GM23338 (cell line): ENCODE measurements around the gene SMIM43. TPM values are rescaled to one million over a fixed set of nuclear protein-coding genes. Genes with fewer than 3 reads are reported as not detected.

Experiments used
- ATAC-seq: fragments of 200-7000 bp; cut with Tn5 transposase; 3 replicates; pipeline ENCODE4 v1.9.1; 2020
- DNase-seq: peaks from one replicate; pipeline ENCODE4 v3.0.0-alpha.2; 2015; ENCODE audit warnings: low spot score
- H2AFZ ChIP-seq: fragments of 200-600 bp; sonication (generic); 2 replicates; pipeline ENCODE4 v1.8.0; 2016; ENCODE audit warnings: antibody characterized with exemption, mild to moderate bottlenecking, moderate library complexity
- H3F3A ChIP-seq: fragments of 200-600 bp; sonication (generic); replicated peaks from 2 replicates; pipeline ENCODE4 v1.8.0; 2017; ENCODE audit warnings: antibody characterized with exemption, mixed run types, low read depth
- H3K27ac ChIP-seq: fragments of 200-600 bp; sonication (generic); 2 replicates; pipeline ENCODE4 v1.6.1; 2016; ENCODE audit warnings: low read depth
- H3K27me3 ChIP-seq: fragments of 200-600 bp; sonication (generic); 2 replicates; pipeline ENCODE4 v1.8.0; 2016; ENCODE audit warnings: mild to moderate bottlenecking, mixed run types, moderate library complexity; ENCODE audit not compliant: insufficient read depth
- H3K36me3 ChIP-seq: fragments of 200-600 bp; sonication (generic); 2 replicates; pipeline ENCODE4 v1.8.0; 2016; ENCODE audit warnings: mild to moderate bottlenecking; ENCODE audit not compliant: insufficient read depth
- H3K4me1 ChIP-seq: fragments of 200-600 bp; sonication (generic); 2 replicates; pipeline ENCODE4 v1.8.0; 2016; ENCODE audit warnings: mild to moderate bottlenecking, moderate library complexity; ENCODE audit not compliant: insufficient read depth
- H3K4me2 ChIP-seq: fragments of 200-600 bp; sonication (generic); 2 replicates; pipeline ENCODE4 v1.7.1; 2017; ENCODE audit warnings: mixed run types
- H3K4me3 ChIP-seq: fragments of 200-600 bp; sonication (generic); 2 replicates; pipeline ENCODE4 v1.6.1; 2016; ENCODE audit warnings: mixed run types
- H3K79me2 ChIP-seq: fragments of 200-600 bp; sonication (generic); replicated peaks from 2 replicates; pipeline ENCODE4 v1.8.0; 2017; ENCODE audit warnings: mild to moderate bottlenecking; ENCODE audit not compliant: insufficient read depth
- H3K9me2 ChIP-seq: fragments of 200-600 bp; sonication (generic); 2 replicates; pipeline ENCODE4 v1.8.0; 2017; ENCODE audit not compliant: insufficient read depth
- H4K20me1 ChIP-seq: fragments of 200-600 bp; sonication (generic); replicated peaks from 2 replicates; pipeline ENCODE4 v1.8.0; 2017; ENCODE audit warnings: mild to moderate bottlenecking; ENCODE audit not compliant: insufficient read depth
- H3K27ac Mint-ChIP-seq: 2 replicates; pipeline ENCODE4 v1.8.0; 2020; ENCODE audit warnings: inconsistent platforms, mild to moderate bottlenecking, moderate library complexity, mixed read lengths
- H3K27me3 Mint-ChIP-seq: 3 replicates; pipeline ENCODE4 v1.8.0; 2022; ENCODE audit warnings: low read depth, mild to moderate bottlenecking, moderate library complexity, mixed read lengths, inconsistent platforms; ENCODE audit not compliant: insufficient read depth, poor library complexity
- H3K36me3 Mint-ChIP-seq: 3 replicates; pipeline ENCODE4 v1.8.0; 2021; ENCODE audit warnings: low read depth, mild to moderate bottlenecking, inconsistent platforms, moderate library complexity, mixed read lengths
- H3K4me1 Mint-ChIP-seq: 3 replicates; pipeline ENCODE4 v1.8.0; 2020; ENCODE audit warnings: mild to moderate bottlenecking, inconsistent platforms, mixed read lengths
- H3K4me3 Mint-ChIP-seq: 3 replicates; pipeline ENCODE4 v1.8.0; 2021; ENCODE audit warnings: moderate library complexity, mild to moderate bottlenecking, inconsistent platforms, mixed read lengths
- H3K9me3 Mint-ChIP-seq: 3 replicates; pipeline ENCODE4 v1.8.0; 2020; ENCODE audit warnings: moderate library complexity, mild to moderate bottlenecking, inconsistent platforms, mixed read lengths
- CREB1 ChIP-seq: fragments of 250-450 bp; sonication (Bioruptor Pico); IDR thresholded peaks from 2 replicates; pipeline ENCODE4 v1.5.0; 2020; ENCODE audit warnings: low read depth, mild to moderate bottlenecking, moderate library complexity
- CTCF ChIP-seq, 2 experiments: fragments of 200-600 bp in 1 of 2; sonication (generic) in 1 of 2; conservative IDR thresholded peaks; 2 replicates each; pipeline versions ENCODE4 v1.5.1 to v1.6.1; 2016 to 2017; ENCODE audit warnings: antibody characterized with exemption in 2 of 2, low read depth in 2 of 2, mild to moderate bottlenecking in 2 of 2, moderate library complexity in 1 of 2
- NANOG ChIP-seq: IDR thresholded peaks from 2 replicates; pipeline ENCODE4 v1.6.1; 2016; ENCODE audit warnings: antibody characterized with exemption, borderline replicate concordance
- REST ChIP-seq: IDR thresholded peaks from one replicate; pipeline ENCODE4 v1.6.1; 2018; ENCODE audit warnings: antibody characterized with exemption; ENCODE audit not compliant: unreplicated experiment
- ZNF462 ChIP-seq: fragments of 250-450 bp; sonication (Bioruptor Pico); IDR thresholded peaks from 2 replicates; pipeline ENCODE4 v1.5.0; 2020; ENCODE audit warnings: mild to moderate bottlenecking, moderate library complexity
- polyA plus RNA-seq: library from polyadenylated mRNA; unstranded; fragments of >200 nt; fragmentation: Nextera tagmentation; extraction: Ambion mirVana; gene quantifications from 2 replicates; pipeline ENCODE4 v1.2.1, GENCODE V29; 2016
- total RNA-seq: library from RNA; depleted of rRNA; stranded (reverse); fragments of >200 nt; shearing (Covaris generic); gene quantifications from 2 replicates; pipeline ENCODE4 v1.2.3, GENCODE V29; 2014

The SMIM43 gene
- total and polyA plus RNA-seq, 2 experiments from 2014 or later: 0.26 to 0.56 TPM

- TF ChIP-seq ZNF462 (CRISPR knock-in tag) (no peak), CREB1 (CRISPR knock-in tag) (no peak)
Observed at GRCh38 chr4:121794505-121795188, 29.7 kb upstream of the SMIM43 start (continued).

- Histone ChIP-seq H3K36me3 (no peaks in the 10 kb centered on the region), H2AFZ (no peak overlapping the region), H3K4me1 (peaks cover 13% of the 10 kb centered on the region), H4K20me1 (no peaks in the 10 kb centered on the region), H3K4me3 (no peak overlapping the region), H3K9me2 (no peaks in the 10 kb centered on the region), H3K27ac (no peak overlapping the region), H3K27me3 (no peaks in the 10 kb centered on the region), H3K79me2 (no peaks in the 10 kb centered on the region), H3F3A (no peaks in the 10 kb centered on the region), H3K4me2 (no peak overlapping the region)
- DNase-seq (no peak), ATAC-seq (no peak)
- no peaks in the 10 kb centered on the region for H3K36me3 Mint-ChIP-seq
- no peak overlapping the region for H3K4me3 Mint-ChIP-seq
- H3K27me3 Mint-ChIP-seq: peaks cover 2% of the 10 kb centered on the region
- H3K27ac Mint-ChIP-seq: no peak overlapping the region
- H3K4me1 Mint-ChIP-seq: peaks cover 26% of the 10 kb centered on the region
- no peaks in the 10 kb centered on the region for H3K9me3 Mint-ChIP-seq
- TF ChIP-seq REST (no peak), CTCF (conservative IDR thresholded peaks at IDR 0.05; ENCODE audit: low read depth in 2 of 2) (no peak), NANOG (no peak)
Observed at GRCh38 chr4:121792966-121793365, 28.0 kb upstream of the SMIM43 start.
